Esophagus squamous epithelium (tissue), 5 donors: ENCODE data around the gene ERF. TPM values are rescaled to one million over a fixed set of nuclear protein-coding genes. Genes with fewer than 3 reads are reported as not detected.

ENCODE experiments used
- DNase-seq: peaks from one replicate; lab custom pipeline; 2025; lab: John Stamatoyannopoulos, UW
- H3K27ac ChIP-seq, 4 donors: fragments of 200-600 bp; sonication (generic); one replicate each; pipeline ENCODE4 v1.5.1; 2016 to 2019; ENCODE audit warnings: mild to moderate bottlenecking in 1 of 4
- H3K27me3 ChIP-seq, 4 donors: fragments of 200-600 bp; sonication (generic); 1 replicate in 3 of 4; 2 replicates in 1 of 4; pipeline versions ENCODE4 v1.5.1 to v1.6.0; 2017 to 2021; ENCODE audit warnings: antibody characterized with exemption in 1 of 4
- H3K36me3 ChIP-seq, 3 donors: fragments of 200-600 bp; sonication (generic); one replicate each; pipeline ENCODE4 v1.5.1; 2016 to 2019
- H3K4me1 ChIP-seq, 3 donors: fragments of 200-600 bp; sonication (generic); one replicate each; pipeline ENCODE4 v1.5.1; 2017 to 2019
- H3K4me3 ChIP-seq, 4 donors: fragments of 200-600 bp; sonication (generic); 1 replicate in 3 of 4; 2 replicates in 1 of 4; pipeline ENCODE4 v1.5.1; 2016 to 2019; ENCODE audit warnings: mild to moderate bottlenecking in 2 of 4, moderate library complexity in 1 of 4
- H3K9me3 ChIP-seq, 3 donors: fragments of 200-600 bp; sonication (generic); one replicate each; pipeline ENCODE4 v1.5.1; 2016 to 2019
- POLR2A ChIP-seq, 4 donors: fragments of 450-650 bp; IDR thresholded peaks; one replicate each; pipeline ENCODE4 v1.6.1; 2017; ENCODE audit warnings: antibody characterized with exemption in 4 of 4, mild to moderate bottlenecking in 4 of 4, moderate library complexity in 3 of 4
- WGBS, 2 donors: methylation state at CpG; one replicate each; pipeline ENCODE4 v1.1.5; 2018; 5-methylcytosine and 5-hydroxymethylcytosine counted together
- intact Hi-C: fragments of 100-400 bp; cut with DNase I; formaldehyde crosslinking; loops from one replicate; pipeline ENCODE4 v1.15.0; 2022
- total RNA-seq, 4 donors: library from RNA; depleted of rRNA; stranded (reverse); fragments of >200 nt; gene quantifications; one replicate each; pipeline ENCODE4 v1.1.0, GENCODE V29; 2016
- TF ChIP-seq, protein P1 (sequence below), 6 experiments: fragments of 450-650 bp in 4 of 6; fragments of 200-600 bp in 2 of 6; sonication (generic) in 2 of 6; IDR thresholded peaks; one replicate each; pipeline ENCODE4 v1.5.1; 2016 to 2019; ENCODE audit warnings: antibody characterized with exemption in 6 of 6, mild to moderate bottlenecking in 4 of 6, moderate library complexity in 4 of 6
- donor health status: DM: yes; HTN: yes; CAD: no.

The ERF gene
- total RNA-seq, 4 donors from 2014 or later = 13.3 to 32.5 (median 21.0) TPM

DNA sequence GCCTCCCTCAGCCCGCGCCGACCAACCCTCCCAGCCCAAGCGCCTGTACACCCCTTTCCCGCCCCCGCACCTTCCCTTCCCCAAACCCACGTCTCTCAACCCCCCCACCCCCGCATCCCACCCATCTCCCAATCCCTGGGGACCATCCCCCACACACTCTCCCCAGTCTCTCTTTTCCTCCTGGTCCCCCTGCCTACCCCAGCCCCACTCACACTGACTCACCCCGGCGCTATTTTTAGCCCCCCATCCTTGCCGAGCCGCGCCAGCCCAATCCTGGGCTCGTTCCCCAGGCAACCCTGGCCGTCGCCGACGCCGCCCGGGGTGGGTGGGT is 25.9 kb upstream of the ERF start:
- Histone ChIP-seq H3K27me3 (no peaks in the 10 kb centered on the region), H3K9me3 (no peaks in the 10 kb centered on the region), H3K4me1 (peaks cover 77 to 92% (median 81%) of the 10 kb centered on the region in 3 donors), H3K4me3 (peak overlapping the region; percentile 34 to 96 (median 76)), H3K27ac (peak overlapping the region; percentile 84 to 99 (median 96)), H3K36me3 (peaks cover 0 to 10% (median 0%) of the 10 kb centered on the region in 3 donors)
- DNase-seq = no peak
- 0% methylated on average over 3 to 4 of the region's 20 CpGs for WGBS, 2 donors
- TF ChIP-seq, protein P1, sequence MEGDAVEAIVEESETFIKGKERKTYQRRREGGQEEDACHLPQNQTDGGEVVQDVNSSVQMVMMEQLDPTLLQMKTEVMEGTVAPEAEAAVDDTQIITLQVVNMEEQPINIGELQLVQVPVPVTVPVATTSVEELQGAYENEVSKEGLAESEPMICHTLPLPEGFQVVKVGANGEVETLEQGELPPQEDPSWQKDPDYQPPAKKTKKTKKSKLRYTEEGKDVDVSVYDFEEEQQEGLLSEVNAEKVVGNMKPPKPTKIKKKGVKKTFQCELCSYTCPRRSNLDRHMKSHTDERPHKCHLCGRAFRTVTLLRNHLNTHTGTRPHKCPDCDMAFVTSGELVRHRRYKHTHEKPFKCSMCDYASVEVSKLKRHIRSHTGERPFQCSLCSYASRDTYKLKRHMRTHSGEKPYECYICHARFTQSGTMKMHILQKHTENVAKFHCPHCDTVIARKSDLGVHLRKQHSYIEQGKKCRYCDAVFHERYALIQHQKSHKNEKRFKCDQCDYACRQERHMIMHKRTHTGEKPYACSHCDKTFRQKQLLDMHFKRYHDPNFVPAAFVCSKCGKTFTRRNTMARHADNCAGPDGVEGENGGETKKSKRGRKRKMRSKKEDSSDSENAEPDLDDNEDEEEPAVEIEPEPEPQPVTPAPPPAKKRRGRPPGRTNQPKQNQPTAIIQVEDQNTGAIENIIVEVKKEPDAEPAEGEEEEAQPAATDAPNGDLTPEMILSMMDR (IDR thresholded peaks at IDR 0.05) = no peak
- TF ChIP-seq POLR2A (IDR thresholded peaks at IDR 0.05) = no peak
- intact Hi-C loops = no loop called here

DNA sequence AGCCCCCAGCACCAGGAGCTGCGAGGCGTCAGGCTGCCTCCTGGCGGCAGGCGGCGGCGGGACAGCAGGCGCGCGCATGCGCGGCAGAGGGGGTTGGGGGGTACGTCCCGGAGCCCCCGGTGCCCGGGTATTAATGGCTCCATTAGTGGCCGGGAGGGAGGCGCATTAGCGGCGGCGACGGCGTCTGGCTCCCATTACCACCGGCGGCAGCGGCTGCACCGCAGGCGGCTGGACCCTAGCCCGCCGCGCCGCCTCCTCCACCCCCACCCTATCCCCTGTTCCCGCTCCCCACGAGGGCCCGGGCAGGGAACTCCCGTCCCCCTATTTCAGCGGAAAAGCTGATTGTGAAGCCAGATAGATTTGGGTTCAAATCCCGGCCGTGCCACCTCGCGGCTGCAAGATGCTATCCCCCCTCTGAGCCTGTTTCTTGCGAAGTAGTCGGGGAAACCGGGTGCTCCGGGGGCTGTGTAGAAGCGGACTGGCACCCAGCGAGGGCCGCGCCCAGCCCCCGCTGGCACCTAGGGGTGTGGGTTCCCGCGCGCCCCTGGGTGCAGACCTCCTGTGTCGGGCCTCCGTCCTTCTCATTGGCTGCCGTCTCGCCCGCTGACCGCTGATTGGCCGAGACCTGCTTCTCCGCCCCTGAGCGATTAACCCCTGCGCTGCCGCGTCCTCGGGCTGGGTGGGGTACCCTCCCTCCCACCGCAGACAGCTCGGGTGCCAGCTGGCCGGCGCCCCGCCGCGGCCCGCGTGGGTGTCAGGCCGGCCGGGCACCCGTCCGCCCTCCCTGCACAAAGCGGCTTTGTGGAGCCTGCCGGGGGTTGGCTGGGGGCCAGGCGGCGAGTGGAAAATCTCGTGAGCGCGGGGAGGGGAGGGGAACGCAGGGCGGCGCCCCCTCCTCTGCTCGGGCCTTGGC is 25.2 kb upstream of the ERF start:
- peaks cover 0 to 17% (median 0%) of the 10 kb centered on the region in 3 donors for H3K36me3 ChIP-seq
- intact Hi-C loops = no loop called here
- DNase-seq = no peak
- peak overlapping the region; percentile 34 to 96 (median 76) for H3K4me3 ChIP-seq
- H3K4me1 ChIP-seq = peaks cover 75 to 92% (median 76%) of the 10 kb centered on the region in 3 donors
- no peaks in the 10 kb centered on the region for H3K27me3 ChIP-seq
- TF ChIP-seq, protein P1 (IDR thresholded peaks at IDR 0.05) = peak; percentile 87 to 96 (median 94)
- TF ChIP-seq POLR2A (IDR thresholded peaks at IDR 0.05) = peak in 2 of 4 donors; percentile 8 to 36
- 0% methylated on average over 3 to 23 of the region's 89 CpGs for WGBS, 2 donors
- H3K27ac ChIP-seq = peak overlapping the region; percentile 84 to 99 (median 96)
- H3K9me3 ChIP-seq = no peaks in the 10 kb centered on the region

DNA sequence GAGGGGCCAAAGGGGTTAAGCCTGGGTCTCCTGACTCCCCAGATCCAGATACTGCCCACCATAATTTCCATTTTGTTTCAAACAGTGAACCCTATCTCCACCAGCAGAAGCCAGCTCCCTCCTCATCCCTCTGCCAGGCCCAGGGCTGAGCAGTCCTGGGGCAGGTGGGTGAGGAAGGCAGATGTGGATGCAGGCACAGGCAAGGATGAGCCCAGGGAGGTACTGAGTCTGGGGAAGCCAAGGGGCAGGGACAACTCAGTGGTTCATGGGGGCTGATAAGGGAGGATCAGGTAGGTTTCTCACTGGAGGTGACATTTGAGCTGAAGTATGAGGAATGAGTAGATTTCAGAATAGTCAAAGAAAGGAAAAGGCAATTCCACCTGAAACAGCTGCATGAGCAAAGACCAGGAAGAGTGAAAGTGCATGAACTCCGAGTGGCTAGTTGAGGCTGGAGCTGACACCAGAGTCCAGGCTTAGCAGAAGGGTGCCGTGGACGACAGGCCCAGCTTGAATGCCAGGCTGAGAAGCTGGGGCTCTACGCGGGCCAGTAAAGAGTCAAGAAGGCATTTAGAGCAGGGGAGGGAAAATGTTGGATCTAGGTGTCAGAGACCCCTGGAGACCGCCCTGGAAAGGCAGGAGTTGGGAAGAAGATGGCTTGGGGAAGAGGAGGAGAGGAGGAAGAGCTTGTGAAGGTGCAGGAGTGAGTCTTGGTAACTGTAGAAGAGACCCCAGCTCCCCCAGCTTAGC is 24.4 kb upstream of the ERF start:
- 6 to 12% methylated on average over 6 of the region's 6 CpGs for WGBS, 2 donors
- H3K36me3 ChIP-seq = peaks cover 0 to 25% (median 5%) of the 10 kb centered on the region in 3 donors
- peaks cover 67 to 93% (median 77%) of the 10 kb centered on the region in 3 donors for H3K4me1 ChIP-seq
- peak overlapping the region; percentile 84 to 99 (median 96) for H3K27ac ChIP-seq
- H3K27me3 ChIP-seq = no peaks in the 10 kb centered on the region
- peak overlapping the region; percentile 34 to 96 (median 76) for H3K4me3 ChIP-seq
- intact Hi-C loops = no loop called here
- no peaks in the 10 kb centered on the region for H3K9me3 ChIP-seq
- DNase-seq = no peak
- TF ChIP-seq, protein P1 (IDR thresholded peaks at IDR 0.05) = no peak
- TF ChIP-seq POLR2A (IDR thresholded peaks at IDR 0.05) = no peak

DNA sequence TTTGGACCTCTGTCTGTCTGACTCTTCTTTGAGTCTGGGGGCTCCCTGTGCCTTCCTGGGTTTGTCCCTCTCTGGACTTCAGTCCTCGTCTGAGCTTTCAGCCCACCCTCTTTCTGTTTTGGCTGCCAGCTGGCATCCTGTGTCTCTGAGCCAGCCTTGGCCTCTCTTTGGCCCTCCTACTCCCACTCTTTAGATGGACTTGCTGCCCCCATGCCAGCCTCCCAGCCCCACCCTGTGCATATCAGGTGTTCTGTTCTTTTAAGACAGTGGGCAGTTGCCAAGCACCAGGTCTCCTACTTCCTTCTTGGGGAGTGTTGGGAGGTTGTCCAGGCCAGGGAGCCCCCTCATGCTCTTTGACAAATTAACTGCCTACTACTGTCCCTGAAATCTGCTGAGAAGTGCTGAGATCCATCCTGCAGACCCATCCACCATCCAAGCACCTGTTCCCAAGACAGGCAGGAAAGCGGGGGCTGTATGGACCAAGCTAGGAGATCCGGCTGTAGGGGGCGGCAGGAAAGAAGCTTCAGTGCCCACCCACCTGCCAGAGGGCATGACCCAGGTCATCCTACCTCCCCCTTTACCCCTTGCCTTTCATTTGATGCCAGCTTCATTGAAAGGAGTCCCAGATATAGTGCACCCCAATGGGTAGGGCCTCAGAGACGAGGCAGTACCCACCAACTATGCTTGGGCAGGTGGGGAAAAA is 23.7 kb upstream of the ERF start:
- 49 to 51% methylated on average over 4 to 5 of the region's 5 CpGs for WGBS, 2 donors
- H3K9me3 ChIP-seq = no peaks in the 10 kb centered on the region
- peaks cover 67 to 100% (median 79%) of the 10 kb centered on the region in 3 donors for H3K4me1 ChIP-seq
- peak overlapping the region in 2 of 4 donors; percentile 2 to 4 for H3K4me3 ChIP-seq
- H3K36me3 ChIP-seq = peaks cover 7 to 32% (median 12%) of the 10 kb centered on the region in 3 donors
- TF ChIP-seq POLR2A (IDR thresholded peaks at IDR 0.05) = no peak
- TF ChIP-seq, protein P1 (IDR thresholded peaks at IDR 0.05) = peak in 1 of 6 experiments; percentile 2
- DNase-seq = no peak
- intact Hi-C loops = no loop called here
- peak overlapping the region; percentile 84 to 99 (median 96) for H3K27ac ChIP-seq
- no peaks in the 10 kb centered on the region for H3K27me3 ChIP-seq
